HUES48 (cell line): Measurements from ENCODE around the gene CCDC9.
A peak's percentile ranks its signal among the peaks of the same experiment; 100 is the strongest.
"Not testable (repeated sequence)": the region's sequence is repeated elsewhere in the genome, so short reads cannot be mapped to it uniquely, and the experiment has no call there.

Experiments
- H3K27ac ChIP-seq: one replicate; pipeline ENCODE4 v1.7.0; 2013; ENCODE audit warnings: low read depth, low read length, inconsistent platforms
- H3K27me3 ChIP-seq: 2 replicates; pipeline ENCODE4 v1.6.1; 2013; ENCODE audit warnings: mild to moderate bottlenecking, low read length; ENCODE audit not compliant: control insufficient read depth, insufficient read depth
- H3K36me3 ChIP-seq: 2 replicates; pipeline ENCODE4 v1.6.1; 2013; ENCODE audit warnings: low read length; ENCODE audit not compliant: control insufficient read depth, insufficient read depth
- H3K4me1 ChIP-seq: 2 replicates; pipeline ENCODE4 v1.6.1; 2013; ENCODE audit warnings: mild to moderate bottlenecking, low read length; ENCODE audit not compliant: control insufficient read depth, insufficient read depth
- H3K4me3 ChIP-seq: 2 replicates; pipeline ENCODE4 v1.5.1; 2013; ENCODE audit warnings: mild to moderate bottlenecking, low read depth, low read length
- H3K9ac ChIP-seq: 2 replicates; pipeline ENCODE4 v1.6.1; 2013; ENCODE audit warnings: mild to moderate bottlenecking, low read depth, low read length, moderate library complexity
- H3K9me3 ChIP-seq: 2 replicates; pipeline ENCODE4 v1.6.1; 2013; ENCODE audit warnings: low read length; ENCODE audit not compliant: control insufficient read depth, insufficient read depth

Gene CCDC9

GRCh38 chr19:47239152-47239551 is 17.2 kb upstream of the CCDC9 start:
- Histone ChIP-seq H3K4me3 (peak overlapping the region; percentile 68), H3K9ac (no peak overlapping the region), H3K9me3 (no peaks in the 10 kb centered on the region), H3K27ac (no peak overlapping the region), H3K27me3 (peaks cover 34% of the 10 kb centered on the region), H3K36me3 (no peaks in the 10 kb centered on the region), H3K4me1 (peaks cover 13% of the 10 kb centered on the region)

GRCh38 chr19:47239610-47240296 is 16.6 kb upstream of the CCDC9 start:
- no peak overlapping the region for H3K9ac ChIP-seq
- peaks cover 15% of the 10 kb centered on the region for H3K4me1 ChIP-seq
- no peaks in the 10 kb centered on the region for H3K36me3 ChIP-seq
- peaks cover 34% of the 10 kb centered on the region for H3K27me3 ChIP-seq
- H3K9me3 ChIP-seq: no peaks in the 10 kb centered on the region
- peak overlapping the region; percentile 68; the same call in 1 of the 2 replicates for H3K4me3 ChIP-seq
- no peak overlapping the region for H3K27ac ChIP-seq

GRCh38 chr19:47240556-47240955 is 15.8 kb upstream of the CCDC9 start:
- peaks cover 34% of the 10 kb centered on the region for H3K27me3 ChIP-seq
- H3K4me3 ChIP-seq: peak overlapping the region; percentile 26; the same call in 1 of the 2 replicates
- no peaks in the 10 kb centered on the region for H3K36me3 ChIP-seq
- H3K9me3 ChIP-seq: no peaks in the 10 kb centered on the region
- no peak overlapping the region for H3K9ac ChIP-seq
- peaks cover 16% of the 10 kb centered on the region for H3K4me1 ChIP-seq
- H3K27ac ChIP-seq: no peak overlapping the region

- Histone ChIP-seq H3K4me3 (peak overlapping the region; percentile 26; the same call in 1 of the 2 replicates), H3K9ac (no peak overlapping the region), H3K4me1 (peaks cover 16% of the 10 kb centered on the region), H3K36me3 (no peaks in the 10 kb centered on the region), H3K27me3 (peaks cover 34% of the 10 kb centered on the region), H3K27ac (no peak overlapping the region), H3K9me3 (no peaks in the 10 kb centered on the region)
These were observed 15.1 kb upstream of the CCDC9 start for GRCh38 chr19:47240996-47241918.

- H3K36me3 ChIP-seq: no peaks in the 10 kb centered on the region
- no peaks in the 10 kb centered on the region for H3K9me3 ChIP-seq
- no peak overlapping the region for H3K27ac ChIP-seq
- H3K4me3 ChIP-seq: no peak overlapping the region
- H3K9ac ChIP-seq: no peak overlapping the region
- H3K27me3 ChIP-seq: peaks cover 34% of the 10 kb centered on the region
- H3K4me1 ChIP-seq: peaks cover 16% of the 10 kb centered on the region
These were observed 14.3 kb upstream of the CCDC9 start for GRCh38 chr19:47241919-47242577.

- no peak overlapping the region for H3K27ac ChIP-seq
- H3K4me1 ChIP-seq: peaks cover 16% of the 10 kb centered on the region
- peak overlapping the region; percentile 59 for H3K4me3 ChIP-seq
- no peaks in the 10 kb centered on the region for H3K36me3 ChIP-seq
- no peak overlapping the region; the same call in 1 of the 2 replicates for H3K9ac ChIP-seq
- peaks cover 34% of the 10 kb centered on the region for H3K27me3 ChIP-seq
- H3K9me3 ChIP-seq: no peaks in the 10 kb centered on the region
These were observed 13.0 kb upstream of the CCDC9 start for GRCh38 chr19:47243364-47243775.

GRCh38 chr19:47243776-47244547 is 12.4 kb upstream of the CCDC9 start:
- no peaks in the 10 kb centered on the region for H3K36me3 ChIP-seq
- peak overlapping the region; percentile 59 for H3K4me3 ChIP-seq
- H3K27ac ChIP-seq: peak overlapping the region; percentile 95
- peaks cover 30% of the 10 kb centered on the region for H3K27me3 ChIP-seq
- H3K9me3 ChIP-seq: no peaks in the 10 kb centered on the region
- peaks cover 15% of the 10 kb centered on the region for H3K4me1 ChIP-seq
- H3K9ac ChIP-seq: peak overlapping the region; percentile 66

GRCh38 chr19:47247308-47247990 is 8.9 kb upstream of the CCDC9 start:
- H3K4me1 ChIP-seq: 0 out of 2 replicates have a peak, but pooled peaks cover 3% of the 10 kb centered on the region
- H3K9me3 ChIP-seq: no peaks in the 10 kb centered on the region
- no peak overlapping the region for H3K9ac ChIP-seq

GRCh38 chr19:47253016-47253415 is 3.3 kb upstream of the CCDC9 start:
- not testable (repeated sequence) for H3K36me3 ChIP-seq, H3K27ac ChIP-seq, H3K4me3 ChIP-seq, H3K9ac ChIP-seq, H3K4me1 ChIP-seq, H3K9me3 ChIP-seq, H3K27me3 ChIP-seq

More at GRCh38 chr19:47247308-47247990, 8.9 kb upstream of the CCDC9 start:
- Histone ChIP-seq H3K4me3 (no peak overlapping the region), H3K27ac (no peak overlapping the region), H3K36me3 (no peaks in the 10 kb centered on the region), H3K27me3 (peaks cover 5% of the 10 kb centered on the region; the same call in 1 of the 2 replicates)

- H3K27ac ChIP-seq: no peak overlapping the region
- no peaks in the 10 kb centered on the region for H3K9me3 ChIP-seq
- H3K4me3 ChIP-seq: no peak overlapping the region
- no peaks in the 10 kb centered on the region for H3K27me3 ChIP-seq
- no peak overlapping the region for H3K9ac ChIP-seq
- peaks cover 8% of the 10 kb centered on the region for H3K4me1 ChIP-seq
- peaks cover under 1% of the 10 kb centered on the region; the same call in 1 of the 2 replicates for H3K36me3 ChIP-seq
These were observed 2.9 kb upstream of the CCDC9 start for GRCh38 chr19:47253467-47253881.
